ENCODE data around the gene TRIM36. TPM values are rescaled to one million over a fixed set of nuclear protein-coding genes. Genes with fewer than 3 reads are reported as not detected.

The TRIM36 gene
- total RNA-seq, 1 experiment from 2014 or later = 2.7 TPM

DNA sequence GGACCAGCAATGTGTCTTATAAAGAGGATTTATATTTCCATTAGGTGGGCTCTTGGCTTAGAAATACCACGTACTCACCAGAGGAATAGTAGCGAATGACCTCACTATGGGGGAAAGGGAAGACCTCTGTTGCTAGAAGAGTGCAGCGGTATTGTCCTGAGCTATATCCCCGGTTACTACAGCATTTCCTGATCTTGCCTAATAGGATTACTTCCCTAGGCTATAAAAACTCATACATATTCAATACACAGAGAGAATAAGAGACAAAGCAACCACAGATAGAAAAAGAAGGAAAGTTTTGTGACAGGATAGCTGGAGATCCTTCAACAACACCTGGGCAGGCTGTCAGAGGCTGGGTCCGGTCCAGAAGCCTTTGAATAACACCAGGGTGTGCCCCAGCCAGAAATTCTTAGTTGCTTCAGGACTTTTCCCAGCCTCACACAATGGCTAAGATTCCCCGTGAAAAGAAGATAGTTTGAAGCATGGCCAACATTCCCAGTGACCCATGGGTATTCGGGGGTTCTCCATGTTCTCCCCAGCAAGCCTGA, 85.4 kb downstream of the TRIM36 start:
- no peak for DNase-seq (ENCODE audit: extremely low read depth, low read depth)

DNA sequence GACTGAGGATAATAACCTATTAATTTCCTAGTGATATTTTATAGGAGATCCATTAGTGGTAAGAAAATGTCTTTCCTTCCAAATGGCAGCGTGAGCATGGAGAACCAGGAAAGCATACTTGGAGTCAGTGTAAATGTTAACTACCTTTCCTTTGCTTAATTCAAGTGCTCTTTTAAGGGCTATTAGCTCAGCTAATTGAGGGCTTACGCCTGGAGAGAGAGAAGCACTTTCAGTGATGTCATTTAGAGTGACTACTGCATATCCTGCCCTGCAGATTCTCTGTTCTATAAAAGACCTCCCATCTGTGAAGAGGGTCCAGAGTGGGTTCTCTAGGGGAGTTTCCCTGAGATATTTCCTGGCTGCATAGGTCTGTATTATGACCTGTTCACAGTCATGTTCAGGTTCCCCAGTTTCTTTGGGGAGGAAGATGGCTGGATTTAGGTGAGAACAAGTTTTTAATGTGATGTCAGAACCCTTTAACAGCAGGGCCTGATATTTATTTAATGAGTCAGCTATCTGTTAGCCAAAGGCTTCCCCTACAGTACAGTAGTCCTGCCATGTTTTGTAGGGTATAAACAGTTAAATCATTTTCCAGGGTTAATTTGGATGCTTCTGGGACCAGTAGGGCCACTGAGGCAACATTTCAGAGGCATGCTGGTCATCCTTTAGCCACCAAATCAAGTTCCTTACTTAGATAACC, 89.6 kb downstream of the TRIM36 start:
- no peak for DNase-seq (ENCODE audit: extremely low read depth, low read depth)

Other genes with a start within 250 kb of the TRIM36 start
- 13.9 and 15.7 TPM in 2 replicates for gene PGGT1B, start 93.0 kb upstream of the TRIM36 start, total RNA-seq (2014; rRNA removed; shearing (Covaris generic))
- 10.9 and 13.0 TPM in 2 replicates for gene CCDC112, start 126.7 kb upstream of the TRIM36 start, total RNA-seq (2014; rRNA removed; shearing (Covaris generic))